ENCODE measurements around the gene ELFN1. TPM values are rescaled to one million over a fixed set of nuclear protein-coding genes. Genes with fewer than 3 reads are reported as not detected.
A peak's percentile ranks its signal among the peaks of the same experiment; 100 is the strongest.

The ELFN1 gene
- total RNA-seq, 3 donors from 2014 or later: 0.59 to 1.3 (median 0.96) TPM

GRCh38 chr7:1703871-1704810 lies 34.1 kb downstream of the ELFN1 start:
- intact Hi-C loops (cut with DNase I; ENCODE audit: low total_unique reads): no loop called here
- H3K9me3 ChIP-seq: peaks cover 0 to 12% of the 10 kb centered on the region in 2 donors
- DNase-seq (ENCODE audit: low spot score in 2 of 2): peak in 1 of 2 donors; percentile 47
- H3K4me1 ChIP-seq: no peaks in the 10 kb centered on the region
- no peak overlapping the region for H3K27ac ChIP-seq
- peaks cover 0 to 4% of the 10 kb centered on the region in 2 donors for H3K27me3 ChIP-seq
- TF ChIP-seq POLR2AphosphoS5 (IDR thresholded peaks at IDR 0.05) (no peak), CTCF (IDR thresholded peaks at IDR 0.05) (no peak), POLR2A (IDR thresholded peaks at IDR 0.05) (no peak)
- no peak overlapping the region for H3K4me3 ChIP-seq
- H3K36me3 ChIP-seq: no peaks in the 10 kb centered on the region

- Histone ChIP-seq H3K4me3 (no peak overlapping the region), H3K27me3 (peaks cover 0 to 4% of the 10 kb centered on the region in 2 donors), H3K36me3 (no peaks in the 10 kb centered on the region), H3K9me3 (peaks cover 0 to 20% of the 10 kb centered on the region in 2 donors), H3K27ac (no peak overlapping the region), H3K4me1 (no peaks in the 10 kb centered on the region)
- intact Hi-C loops (cut with DNase I; ENCODE audit: low total_unique reads): no loop called here
- TF ChIP-seq POLR2AphosphoS5 (IDR thresholded peaks at IDR 0.05) (no peak), POLR2A (IDR thresholded peaks at IDR 0.05) (no peak), CTCF (IDR thresholded peaks at IDR 0.05) (no peak)
- DNase-seq (ENCODE audit: low spot score in 2 of 2): peak in 1 of 2 donors; percentile 27
Measured at GRCh38 chr7:1704811-1705738, 35.0 kb downstream of the ELFN1 start.

GRCh38 chr7:1705856-1706255 lies 35.8 kb downstream of the ELFN1 start:
- Histone ChIP-seq H3K9me3 (peaks cover 5 to 20% of the 10 kb centered on the region in 2 donors), H3K27me3 (peaks cover 0 to 4% of the 10 kb centered on the region in 2 donors), H3K4me1 (no peaks in the 10 kb centered on the region), H3K27ac (no peak overlapping the region), H3K4me3 (no peak overlapping the region), H3K36me3 (no peaks in the 10 kb centered on the region)
- no peak for DNase-seq (ENCODE audit: low spot score in 2 of 2)
- intact Hi-C loops (cut with DNase I; ENCODE audit: low total_unique reads): no loop called here
- no peak for TF ChIP-seq POLR2AphosphoS5 (IDR thresholded peaks at IDR 0.05)
- no peak for TF ChIP-seq POLR2A (IDR thresholded peaks at IDR 0.05)
- no peak for TF ChIP-seq CTCF (IDR thresholded peaks at IDR 0.05)

- Histone ChIP-seq H3K36me3 (no peaks in the 10 kb centered on the region), H3K9me3 (peaks cover 5 to 20% of the 10 kb centered on the region in 2 donors), H3K27ac (no peak overlapping the region), H3K27me3 (peaks cover 0 to 4% of the 10 kb centered on the region in 2 donors), H3K4me3 (no peak overlapping the region), H3K4me1 (no peaks in the 10 kb centered on the region)
- intact Hi-C loops (cut with DNase I; ENCODE audit: low total_unique reads): no loop called here
- TF ChIP-seq POLR2A (IDR thresholded peaks at IDR 0.05): no peak
- no peak for TF ChIP-seq CTCF (IDR thresholded peaks at IDR 0.05)
- TF ChIP-seq POLR2AphosphoS5 (IDR thresholded peaks at IDR 0.05): no peak
- DNase-seq (ENCODE audit: low spot score in 2 of 2): peak in 1 of 2 donors; percentile 24
Measured at GRCh38 chr7:1706381-1706720, 36.3 kb downstream of the ELFN1 start.
